Fibroblast of villous mesenchyme (primary cell): Measurements from ENCODE around the gene CFAP52. TPM values are rescaled to one million over a fixed set of nuclear protein-coding genes. Genes with fewer than 3 reads are reported as not detected.

Experiments
- DNase-seq: peaks from one replicate; pipeline ENCODE4 v3.0.0-alpha.2; 2010; ENCODE audit warnings: low read depth
- H3K4me3 ChIP-seq: 2 replicates; pipeline ENCODE4 v1.5.1; 2011; ENCODE audit warnings: low read depth, mild to moderate bottlenecking, low read length
- CTCF ChIP-seq: IDR thresholded peaks from 2 replicates; pipeline ENCODE4 v1.5.1; 2012; ENCODE audit warnings: low read depth, mild to moderate bottlenecking, low read length; ENCODE audit not compliant: insufficient read depth
- total RNA-seq: library from RNA; depleted of rRNA; stranded (reverse); fragments of >200 nt; gene quantifications from 2 replicates; pipeline ENCODE4 v1.2.3, GENCODE V29; 2012

The CFAP52 gene
- 0.43 TPM in 1 of 2 replicates, not detected in the other for total RNA-seq

GRCh38 chr17:9576521-9577372 is at the start of gene CFAP52:
Gene CFAP52 (plus strand): TSS chr17:9576642. CDS start chr17:9576696, 54 bp downstream.
- TF ChIP-seq CTCF = peak; percentile 83
- H3K4me3 ChIP-seq = peak within 1 kb of the TSS; percentile 89
- DNase-seq = peak; percentile 78

- DNase-seq = no peak
- TF ChIP-seq CTCF = no peak
Measured at GRCh38 chr17:9527788-9528187, 48.7 kb upstream of the CFAP52 start.

GRCh38 chr17:9529033-9529700 is 47.3 kb upstream of the CFAP52 start:
- DNase-seq = peak; percentile 37
- peak; percentile 67 for TF ChIP-seq CTCF
- no peak overlapping the region for H3K4me3 ChIP-seq

More at GRCh38 chr17:9527788-9528187, 48.7 kb upstream of the CFAP52 start:
- no peak overlapping the region for H3K4me3 ChIP-seq

- no peak overlapping the region for H3K4me3 ChIP-seq
- no peak for TF ChIP-seq CTCF
- peak; percentile 34 for DNase-seq
Measured at GRCh38 chr17:9531034-9531433, 45.4 kb upstream of the CFAP52 start.

- TF ChIP-seq CTCF = no peak
Measured at GRCh38 chr17:9532715-9533114, 43.7 kb upstream of the CFAP52 start.

GRCh38 chr17:9533441-9533840 is 43.0 kb upstream of the CFAP52 start:
- no peak for DNase-seq
- no peak overlapping the region for H3K4me3 ChIP-seq
- TF ChIP-seq CTCF = no peak

More at GRCh38 chr17:9532715-9533114, 43.7 kb upstream of the CFAP52 start:
- H3K4me3 ChIP-seq = no peak overlapping the region
- no peak for DNase-seq
